Activated T-helper 2 cell treated with anti-CD3 and anti-CD28 coated beads, Interferon-gamma antibody, Interleukin-2, Interleukin-4, amounts not matched to agents 10 μg/mL and 5 μg/mL and 100 μg/mL, durations not matched to agents 14 hours and 24 hours and 36 hours (primary cell): Measurements from ENCODE around the gene SULF2. TPM values are rescaled to one million over a fixed set of nuclear protein-coding genes. Genes with fewer than 3 reads are reported as not detected.

ENCODE experiments used
- DNase-seq: peaks from one replicate; pipeline ENCODE4 v3.0.0; 2021; ENCODE audit warnings: low spot score
- H3K27ac Mint-ChIP-seq: one replicate; pipeline ENCODE4 v1.8.0; 2021; ENCODE audit warnings: mixed read lengths
- H3K27me3 Mint-ChIP-seq: one replicate; pipeline ENCODE4 v1.8.0; 2021; ENCODE audit warnings: low read depth, mixed read lengths
- H3K36me3 Mint-ChIP-seq: one replicate; pipeline ENCODE4 v1.8.0; 2021; ENCODE audit warnings: low read depth, mixed read lengths
- H3K4me1 Mint-ChIP-seq: one replicate; pipeline ENCODE4 v1.8.0; 2021; ENCODE audit warnings: low read depth, mixed read lengths
- H3K4me3 Mint-ChIP-seq: one replicate; pipeline ENCODE4 v1.8.0; 2021; ENCODE audit warnings: low read depth, mild to moderate bottlenecking, moderate library complexity, mixed read lengths
- H3K9me3 Mint-ChIP-seq: one replicate; pipeline ENCODE4 v1.8.0; 2021; ENCODE audit warnings: mixed read lengths
- intact Hi-C: fragments of 100-400 bp; cut with micrococcal nuclease; formaldehyde crosslinking; loops from one replicate; pipeline ENCODE4 v1.15.1; 2023
- total RNA-seq: library from RNA; stranded (reverse); gene quantifications from 2 replicates; pipeline ENCODE4 v1.2.3, GENCODE V29; 2022

SULF2 gene
- total RNA-seq, 1 donor from 2014 or later = 0.48 TPM

DNA sequence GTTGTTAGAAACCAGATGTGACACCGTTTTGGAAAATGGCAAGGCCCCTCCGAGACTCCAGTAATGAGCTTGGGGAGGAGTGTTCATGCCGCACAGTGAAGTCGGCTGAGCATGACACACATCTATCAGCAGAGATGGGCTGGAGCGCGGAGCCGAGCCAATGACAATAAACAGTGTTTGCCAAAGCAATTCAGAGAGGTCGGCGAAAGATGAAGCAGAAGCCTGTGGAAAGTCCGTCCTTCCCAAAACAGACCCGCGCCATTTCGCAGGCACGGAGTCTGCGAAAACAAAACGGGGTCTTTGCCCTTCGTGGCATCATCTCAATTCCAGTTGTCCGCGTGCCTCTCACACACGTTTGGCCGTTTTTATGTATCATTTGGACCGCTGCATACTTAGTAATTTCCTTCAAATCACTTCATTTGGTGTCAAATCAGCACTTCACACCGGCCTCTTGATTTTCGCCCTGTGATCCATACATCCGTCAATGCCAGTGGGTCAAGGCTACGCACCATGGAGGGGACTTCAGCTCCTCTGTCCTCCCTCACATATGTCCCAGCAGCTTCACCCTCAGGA, 71.3 kb downstream of the SULF2 start:
- intact Hi-C loops = no loop called here
- no peak overlapping the region for H3K27ac Mint-ChIP-seq
- H3K9me3 Mint-ChIP-seq = no peaks in the 10 kb centered on the region
- no peaks in the 10 kb centered on the region for H3K36me3 Mint-ChIP-seq
- H3K4me3 Mint-ChIP-seq = no peak overlapping the region
- no peak for DNase-seq
- H3K27me3 Mint-ChIP-seq = peaks cover 5% of the 10 kb centered on the region
- H3K4me1 Mint-ChIP-seq = no peaks in the 10 kb centered on the region

DNA sequence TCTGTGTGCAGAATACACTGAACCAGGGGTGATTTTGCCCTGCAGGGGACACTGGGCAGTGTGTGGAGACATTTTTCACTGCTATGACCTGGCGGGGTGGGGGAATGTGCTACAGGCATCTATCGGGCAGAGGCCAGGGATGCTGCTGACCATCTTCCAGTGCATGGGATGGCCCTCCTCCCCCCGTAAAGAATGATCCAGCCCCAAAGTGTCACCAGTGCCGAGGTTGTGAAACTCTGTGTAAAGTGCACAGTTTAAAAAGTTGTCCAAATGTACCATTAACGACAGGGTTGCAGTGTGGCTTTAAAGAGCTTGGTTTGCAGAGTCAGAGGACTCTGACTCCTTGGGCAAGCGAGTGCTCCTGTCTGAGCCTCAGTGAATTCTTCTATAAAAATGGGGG, 72.1 kb downstream of the SULF2 start:
- no peaks in the 10 kb centered on the region for H3K4me1 Mint-ChIP-seq
- H3K27ac Mint-ChIP-seq = no peak overlapping the region
- intact Hi-C loops = no loop called here
- no peaks in the 10 kb centered on the region for H3K9me3 Mint-ChIP-seq
- peaks cover 5% of the 10 kb centered on the region for H3K27me3 Mint-ChIP-seq
- DNase-seq = no peak
- H3K36me3 Mint-ChIP-seq = no peaks in the 10 kb centered on the region
- H3K4me3 Mint-ChIP-seq = no peak overlapping the region

DNA sequence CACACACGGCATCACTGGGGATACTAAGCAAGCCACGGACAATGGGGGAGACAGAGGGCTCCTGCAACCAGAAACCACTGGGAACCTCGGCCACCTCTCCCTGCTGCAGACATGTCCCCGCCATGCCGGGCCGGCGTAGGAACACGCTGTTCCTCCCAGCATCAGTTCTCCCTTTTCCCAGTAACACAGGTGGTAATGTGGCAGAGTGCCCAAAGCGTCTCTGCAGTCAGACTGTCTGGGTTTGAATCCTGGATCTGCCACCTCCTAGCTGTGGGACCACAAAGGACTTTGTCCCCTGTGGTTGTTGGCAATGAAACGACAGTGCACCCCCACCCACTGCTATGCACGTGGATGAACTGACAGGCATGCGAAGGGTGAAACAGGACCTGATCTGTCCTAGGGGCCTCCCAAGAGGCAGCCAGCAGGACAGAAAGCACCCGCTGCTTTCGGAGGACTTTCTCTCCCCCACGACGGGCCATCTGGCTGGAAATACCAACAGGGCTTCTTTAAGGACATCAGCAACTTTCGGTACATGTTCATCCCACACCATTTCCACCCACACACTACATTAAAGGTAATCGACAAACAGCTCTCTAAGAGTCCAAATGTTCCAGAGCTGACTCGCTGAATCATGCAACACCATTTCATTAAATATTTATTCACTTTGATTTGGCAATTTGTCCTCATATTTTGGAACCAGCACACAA, 74.1 kb downstream of the SULF2 start:
- no peak overlapping the region for H3K4me3 Mint-ChIP-seq
- no peaks in the 10 kb centered on the region for H3K36me3 Mint-ChIP-seq
- no peak for DNase-seq
- no peaks in the 10 kb centered on the region for H3K4me1 Mint-ChIP-seq
- H3K27me3 Mint-ChIP-seq = peaks cover 5% of the 10 kb centered on the region
- no peaks in the 10 kb centered on the region for H3K9me3 Mint-ChIP-seq
- no peak overlapping the region for H3K27ac Mint-ChIP-seq
- intact Hi-C loops = no loop called here

DNA sequence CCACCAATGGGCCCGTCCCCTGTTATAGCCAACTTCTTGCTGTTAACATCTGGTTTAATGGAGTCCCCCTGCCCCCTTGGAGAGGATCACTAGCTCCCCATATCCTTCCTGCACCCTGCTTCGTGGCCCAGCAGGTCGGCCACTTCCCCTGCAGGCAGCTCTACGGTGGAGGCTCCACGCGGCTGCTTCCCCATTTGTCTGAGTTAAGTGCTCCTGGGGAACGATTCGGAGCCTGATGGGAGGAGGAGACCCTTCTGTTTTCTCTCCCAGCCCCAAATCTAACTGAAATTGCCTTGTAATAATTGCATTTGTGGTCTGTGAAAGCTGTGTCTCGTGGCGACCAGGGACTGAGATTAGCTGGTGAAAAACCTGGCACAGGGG, 74.6 kb downstream of the SULF2 start:
- H3K9me3 Mint-ChIP-seq = no peaks in the 10 kb centered on the region
- no peak for DNase-seq
- no peak overlapping the region for H3K27ac Mint-ChIP-seq
- no peaks in the 10 kb centered on the region for H3K36me3 Mint-ChIP-seq
- H3K4me3 Mint-ChIP-seq = no peak overlapping the region
- H3K4me1 Mint-ChIP-seq = no peaks in the 10 kb centered on the region
- intact Hi-C loops = no loop called here
- H3K27me3 Mint-ChIP-seq = peaks cover 5% of the 10 kb centered on the region

DNA sequence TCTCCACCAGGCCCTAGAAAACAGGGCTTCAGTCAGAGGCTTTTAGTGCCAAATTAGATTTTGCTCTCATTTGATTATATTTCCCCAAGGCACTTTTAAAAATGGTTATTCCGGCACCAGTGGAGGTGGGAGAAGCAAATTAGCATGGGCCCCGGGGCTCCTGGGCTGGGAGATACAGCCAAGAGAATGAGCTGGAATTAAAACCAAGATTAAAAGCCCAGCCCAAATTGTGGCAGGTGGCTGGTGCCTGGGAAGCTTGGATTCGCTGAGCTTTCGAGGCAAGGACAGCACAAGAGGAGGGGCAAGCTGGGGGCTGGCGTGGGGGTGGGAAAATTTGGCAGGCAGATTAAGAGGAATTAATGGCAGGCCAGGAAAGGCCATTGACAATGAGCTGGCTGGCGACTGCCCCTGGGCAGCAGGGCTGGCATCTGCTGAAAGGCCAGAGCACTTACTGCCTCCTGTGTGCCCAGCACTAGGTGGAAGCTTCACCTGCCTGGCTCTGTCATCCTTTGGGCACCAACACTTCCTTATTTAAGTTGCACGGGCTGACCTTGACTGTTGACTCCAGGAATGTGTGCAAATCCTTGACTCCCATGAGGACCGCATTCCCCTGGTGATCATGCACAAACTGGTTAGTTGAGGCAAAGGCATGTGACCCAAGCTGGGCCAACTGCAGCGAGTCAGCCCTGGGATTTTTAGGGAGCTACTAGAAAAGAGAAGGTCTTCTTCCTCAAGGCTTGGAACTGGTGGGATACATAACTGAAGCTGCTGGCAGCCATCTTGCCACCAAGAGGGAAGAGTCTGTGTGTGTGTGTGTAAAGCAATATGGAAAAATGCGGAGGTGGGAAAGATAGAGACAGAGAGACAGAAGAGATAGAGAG, 76.1 kb downstream of the SULF2 start:
- Mint-ChIP-seq H3K4me1 (no peaks in the 10 kb centered on the region), H3K36me3 (no peaks in the 10 kb centered on the region), H3K27ac (no peak overlapping the region), H3K27me3 (peaks cover 2% of the 10 kb centered on the region), H3K9me3 (no peaks in the 10 kb centered on the region), H3K4me3 (no peak overlapping the region)
- DNase-seq = no peak
- intact Hi-C loops = no loop called here

DNA sequence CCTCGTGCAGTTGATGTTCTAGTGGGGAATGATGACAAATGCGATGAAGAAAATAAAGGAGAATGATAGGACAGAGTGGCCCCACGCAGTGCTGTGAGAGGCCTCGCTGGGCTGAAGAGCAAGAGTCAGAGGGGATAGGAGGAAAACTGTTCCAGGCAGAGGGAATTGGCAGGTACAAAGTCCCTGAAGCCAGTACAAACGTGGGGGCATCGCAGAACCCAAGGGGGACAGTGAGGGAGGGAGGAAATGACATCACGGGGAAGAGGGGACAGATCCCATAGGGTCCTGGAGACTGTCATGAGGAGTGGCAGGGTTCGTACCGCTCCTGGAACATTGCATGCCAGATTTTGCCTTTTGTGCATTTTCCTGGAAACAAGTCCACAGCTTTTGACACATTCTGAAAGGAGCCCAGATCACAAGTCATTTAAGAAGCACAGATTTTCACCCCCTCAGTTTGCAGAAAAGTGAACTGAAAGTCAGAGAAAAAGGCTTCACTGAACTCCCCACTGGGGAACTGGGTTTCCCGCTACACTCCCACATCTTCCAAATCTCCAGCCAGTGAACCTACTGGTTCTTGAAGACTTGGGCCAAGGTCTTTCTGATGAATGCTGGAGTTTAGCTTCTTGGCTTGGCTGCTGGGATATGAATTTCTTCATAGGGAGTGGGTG, 77.0 kb downstream of the SULF2 start:
- H3K36me3 Mint-ChIP-seq = no peaks in the 10 kb centered on the region
- no peak for DNase-seq
- intact Hi-C loops = no loop called here
- no peak overlapping the region for H3K4me3 Mint-ChIP-seq
- H3K27ac Mint-ChIP-seq = no peak overlapping the region
- H3K27me3 Mint-ChIP-seq = peaks cover 2% of the 10 kb centered on the region
- no peaks in the 10 kb centered on the region for H3K4me1 Mint-ChIP-seq
- H3K9me3 Mint-ChIP-seq = no peaks in the 10 kb centered on the region

DNA sequence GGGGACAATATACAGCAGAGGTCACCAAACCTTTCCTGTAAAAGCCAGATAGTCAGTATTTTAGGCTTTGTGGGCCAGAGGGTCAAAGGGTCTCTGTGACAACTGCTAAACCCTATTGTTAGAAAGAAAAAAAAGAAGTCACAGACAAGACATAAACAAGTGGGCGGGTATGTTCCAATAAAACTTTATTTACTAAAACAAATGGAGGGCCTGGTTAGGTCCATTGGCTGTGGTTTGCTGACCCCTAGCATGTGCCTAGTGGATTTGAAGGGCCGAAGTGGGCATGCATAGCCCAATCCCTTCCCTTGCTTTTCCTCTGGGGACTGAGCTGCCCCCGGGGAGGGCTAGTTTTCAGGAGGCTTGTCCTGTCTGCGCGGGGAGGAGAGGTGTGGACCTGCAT, 78.9 kb downstream of the SULF2 start:
- no peak overlapping the region for H3K4me3 Mint-ChIP-seq
- no peaks in the 10 kb centered on the region for H3K27me3 Mint-ChIP-seq
- H3K9me3 Mint-ChIP-seq = no peaks in the 10 kb centered on the region
- H3K4me1 Mint-ChIP-seq = no peaks in the 10 kb centered on the region
- no peak overlapping the region for H3K27ac Mint-ChIP-seq
- intact Hi-C loops = no loop called here
- H3K36me3 Mint-ChIP-seq = no peaks in the 10 kb centered on the region
- no peak for DNase-seq

DNA sequence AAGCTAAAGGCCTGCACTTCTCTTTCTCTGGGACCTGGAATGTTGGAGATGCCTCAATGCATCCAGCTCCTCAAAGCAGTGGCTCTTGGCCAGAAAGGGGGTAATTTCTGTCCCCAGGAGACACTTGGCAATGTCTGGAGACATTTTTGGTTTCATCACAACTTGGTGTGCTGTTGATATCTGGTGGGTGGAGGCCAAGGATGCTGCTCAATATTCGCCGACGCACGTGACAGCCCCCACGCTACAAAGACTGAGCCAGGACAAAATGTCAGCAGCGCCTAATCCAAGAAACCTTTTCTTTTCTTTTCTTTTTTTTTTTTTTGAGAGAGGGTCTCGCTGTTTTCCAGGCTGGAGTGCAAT, 79.8 kb downstream of the SULF2 start:
- Mint-ChIP-seq H3K36me3 (no peaks in the 10 kb centered on the region), H3K4me1 (no peaks in the 10 kb centered on the region), H3K9me3 (no peaks in the 10 kb centered on the region), H3K4me3 (no peak overlapping the region), H3K27me3 (no peaks in the 10 kb centered on the region), H3K27ac (no peak overlapping the region)
- no peak for DNase-seq
- intact Hi-C loops = no loop called here

DNA sequence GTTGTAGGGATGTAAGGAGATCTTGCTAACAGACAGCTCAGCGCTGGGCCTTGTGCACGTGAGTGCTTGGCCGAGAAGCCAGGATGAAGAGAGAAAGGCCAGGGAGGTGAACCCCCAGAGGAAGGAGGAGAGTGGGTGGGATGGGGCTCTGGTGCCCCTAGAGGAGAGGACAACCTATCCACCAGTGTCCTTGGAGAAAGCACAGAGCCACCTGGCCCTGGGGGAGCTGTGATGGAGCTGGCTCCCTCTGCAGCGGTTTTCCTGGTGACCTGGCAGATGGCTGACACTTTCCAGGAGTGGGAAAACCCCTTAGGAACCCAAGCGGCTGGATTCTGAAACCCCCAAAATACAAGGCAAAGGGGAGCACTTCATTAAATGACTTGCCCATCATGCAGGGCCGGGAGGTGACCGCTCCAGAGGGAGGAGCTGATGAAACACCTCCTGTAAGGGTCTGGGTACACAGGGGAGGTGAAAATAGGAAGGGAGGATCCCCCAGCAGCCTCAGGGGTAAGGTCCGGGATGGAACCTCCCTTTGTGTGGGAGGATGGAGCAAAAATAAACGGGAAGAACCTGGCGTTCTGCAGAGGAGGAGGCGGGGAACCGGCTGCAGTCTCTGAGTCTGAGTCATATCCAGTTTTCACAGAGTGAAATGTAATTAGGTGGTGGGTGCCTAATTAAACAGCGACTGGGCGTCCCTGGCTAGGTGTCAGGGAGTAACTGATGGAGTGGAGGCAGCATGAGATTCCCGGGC, 80.4 kb downstream of the SULF2 start:
- H3K36me3 Mint-ChIP-seq = no peaks in the 10 kb centered on the region
- no peaks in the 10 kb centered on the region for H3K27me3 Mint-ChIP-seq
- no peak for DNase-seq
- no peak overlapping the region for H3K4me3 Mint-ChIP-seq
- H3K4me1 Mint-ChIP-seq = no peaks in the 10 kb centered on the region
- H3K9me3 Mint-ChIP-seq = no peaks in the 10 kb centered on the region
- H3K27ac Mint-ChIP-seq = no peak overlapping the region
- intact Hi-C loops = no loop called here

DNA sequence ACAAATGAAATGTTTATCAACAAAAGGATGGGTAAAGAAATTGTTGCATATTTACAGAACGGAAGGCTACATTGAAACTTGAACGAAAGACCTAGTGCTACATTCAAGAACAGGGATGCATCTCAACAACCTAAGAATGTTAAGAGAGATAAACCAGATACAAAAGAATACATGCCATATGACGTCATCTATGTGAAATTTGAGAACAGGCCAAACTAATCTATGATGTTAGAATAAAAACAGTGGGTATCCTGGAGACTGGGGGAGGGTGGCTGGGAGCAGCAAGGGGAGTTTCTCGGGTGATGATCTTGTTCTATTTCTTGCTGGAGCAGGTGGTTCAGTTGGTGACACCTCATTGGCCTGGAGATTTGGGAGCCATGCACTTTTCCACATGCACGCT, 81.5 kb downstream of the SULF2 start:
- Mint-ChIP-seq H3K9me3 (no peaks in the 10 kb centered on the region), H3K27me3 (no peaks in the 10 kb centered on the region), H3K4me1 (no peaks in the 10 kb centered on the region), H3K36me3 (no peaks in the 10 kb centered on the region), H3K27ac (no peak overlapping the region), H3K4me3 (no peak overlapping the region)
- DNase-seq = no peak
- intact Hi-C loops = no loop called here

DNA sequence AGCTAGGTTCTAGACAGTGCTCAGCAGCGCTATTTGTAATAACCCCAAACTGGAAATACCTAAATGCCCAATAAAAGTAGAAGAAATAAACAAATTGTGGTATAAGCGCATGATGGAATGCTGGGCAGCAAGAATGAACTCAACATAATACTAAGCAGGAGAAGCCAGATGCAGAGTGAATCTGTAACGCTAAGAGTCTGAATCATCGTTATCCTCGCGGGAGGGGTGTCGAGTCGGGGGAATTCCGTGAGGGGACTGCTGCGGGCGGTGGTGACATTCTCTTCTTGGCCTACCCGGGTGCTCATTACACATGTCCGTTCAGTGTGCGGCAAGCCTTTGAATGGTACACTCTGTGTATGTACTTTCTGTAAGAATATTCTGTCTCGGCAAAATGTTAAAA, 83.7 kb downstream of the SULF2 start:
- intact Hi-C loops = no loop called here
- H3K4me3 Mint-ChIP-seq = no peak overlapping the region
- H3K27me3 Mint-ChIP-seq = no peaks in the 10 kb centered on the region

DNA sequence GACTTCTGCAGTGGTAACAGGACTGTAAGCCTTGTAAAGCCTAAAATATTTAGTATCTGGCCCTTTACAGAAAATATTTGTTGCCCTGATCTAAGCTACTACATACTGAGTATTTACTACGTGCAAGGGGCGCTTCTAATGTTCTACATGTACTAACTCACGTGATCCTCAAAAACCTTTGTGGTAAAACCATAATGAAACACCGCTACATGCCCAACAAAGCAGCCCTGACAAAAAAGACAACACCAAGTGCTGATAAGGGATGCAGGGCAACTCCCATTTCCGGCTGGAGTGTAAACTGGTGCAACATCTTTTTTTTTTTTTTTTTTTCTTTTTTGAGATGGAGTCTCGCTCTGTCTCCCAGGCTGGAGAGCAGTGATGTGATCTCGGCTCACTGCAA, 85.0 kb downstream of the SULF2 start:
- Mint-ChIP-seq H3K4me3 (no peak overlapping the region), H3K4me1 (peaks cover 1% of the 10 kb centered on the region)
- intact Hi-C loops = no loop called here

More for the DNA sequence above, 83.7 kb downstream of the SULF2 start:
- no peak for DNase-seq
- Mint-ChIP-seq H3K27ac (no peak overlapping the region), H3K9me3 (no peaks in the 10 kb centered on the region), H3K4me1 (no peaks in the 10 kb centered on the region), H3K36me3 (no peaks in the 10 kb centered on the region)

More for the DNA sequence above, 85.0 kb downstream of the SULF2 start:
- H3K36me3 Mint-ChIP-seq = no peaks in the 10 kb centered on the region
- H3K9me3 Mint-ChIP-seq = no peaks in the 10 kb centered on the region
- DNase-seq = no peak
- no peaks in the 10 kb centered on the region for H3K27me3 Mint-ChIP-seq
- H3K27ac Mint-ChIP-seq = no peak overlapping the region
